Renal cortex interstitium (tissue), 11 donors: Measurements from ENCODE around the gene DGAT2. TPM values are rescaled to one million over a fixed set of nuclear protein-coding genes. Genes with fewer than 3 reads are reported as not detected.

Source experiments
- DNase-seq, 11 donors: peaks; one replicate each; pipeline ENCODE4 v3.0.0-alpha.2; 2013; ENCODE audit warnings: low read depth in 9 of 11, low spot score in 4 of 11; ENCODE audit errors: extremely low read depth in 1 of 11
- polyA plus RNA-seq, 3 donors: library from polyadenylated mRNA; unstranded; fragments of 120-200 nt; gene quantifications; one replicate each; pipeline ENCODE4 v1.2.1, GENCODE V29; 2013; ENCODE audit not compliant: insufficient read length in 3 of 3

Gene DGAT2
- polyA plus RNA-seq, 3 donors = 3.7 to 4.3 (median 3.9) TPM

- no peak for DNase-seq
Observed at GRCh38 chr11:75841739-75842138, 73.2 kb downstream of the DGAT2 start.

- DNase-seq = no peak
Observed at GRCh38 chr11:75845324-75845723, 76.7 kb downstream of the DGAT2 start.

GRCh38 chr11:75849894-75850293 lies 81.3 kb downstream of the DGAT2 start:
- DNase-seq = no peak

- DNase-seq = no peak
Observed at GRCh38 chr11:75850787-75851186, 82.2 kb downstream of the DGAT2 start.

Other genes starting within 250 kb of the DGAT2 start
- 10 to 100 TPM in 2 of 3 donors, 1 to 10 TPM in 1; 9.2 to 13.6 (median 12.1) TPM for gene GDPD5, start 242.8 kb upstream of the DGAT2 start, polyA plus RNA-seq
- gene SERPINH1, start 206.5 kb upstream of the DGAT2 start, polyA plus RNA-seq = 100 to 1,000 TPM; 282 to 410 (median 306) TPM
- gene MAP6, start 99.7 kb upstream of the DGAT2 start, polyA plus RNA-seq = 1 to 10 TPM; 5.7 to 8.4 (median 8.1) TPM
- gene MOGAT2, start 50.9 kb upstream of the DGAT2 start, polyA plus RNA-seq = 1 to 10 TPM in 1 of 3 donors, under 1 TPM in 2; 0.67 to 1.3 (median 0.85) TPM
- 10 to 100 TPM; 15.4 to 18.1 (median 16.5) TPM for gene UVRAG, start 46.4 kb downstream of the DGAT2 start, polyA plus RNA-seq